Psoas muscle (tissue), 8 donors: Measurements from ENCODE around the gene ANO1. TPM values are rescaled to one million over a fixed set of nuclear protein-coding genes. Genes with fewer than 3 reads are reported as not detected.

Source experiments
- ATAC-seq, 4 donors: fragments of 200-7000 bp; cut with Tn5 transposase; one replicate each; pipeline ENCODE4 v1.9.1; 2020; ENCODE audit warnings: moderate library complexity in 3 of 4, mild to moderate bottlenecking in 2 of 4
- DNase-seq, 2 donors: peaks; one replicate each; pipeline ENCODE4 v3.0.0-alpha.2; 2020
- H3K27ac ChIP-seq: fragments of 200-600 bp; one replicate; pipeline ENCODE4 v1.8.0; 2022
- H3K27me3 ChIP-seq, 3 donors: fragments of 200-600 bp in 1 of 3; one replicate each; pipeline versions ENCODE4 v1.6.1 to v1.8.0; 2013 to 2022; ENCODE audit warnings: low read length in 2 of 3, mild to moderate bottlenecking in 2 of 3, moderate library complexity in 1 of 3; ENCODE audit not compliant: insufficient read depth in 3 of 3
- H3K36me3 ChIP-seq, 2 donors: fragments of 200-600 bp in 1 of 2; one replicate each; pipeline versions ENCODE4 v1.6.1 to v1.8.0; 2013 to 2022; ENCODE audit warnings: low read depth in 1 of 2, mild to moderate bottlenecking in 1 of 2, moderate library complexity in 1 of 2; ENCODE audit not compliant: insufficient read depth in 1 of 2
- H3K4me1 ChIP-seq: fragments of 200-600 bp; one replicate; pipeline ENCODE4 v1.8.0; 2022
- H3K4me3 ChIP-seq: fragments of 200-600 bp; one replicate; pipeline ENCODE4 v1.8.0; 2022; ENCODE audit warnings: mild to moderate bottlenecking
- H3K9me3 ChIP-seq: fragments of 200-600 bp; one replicate; pipeline ENCODE4 v1.8.0; 2022
- WGBS, 3 donors: extraction: QIAGEN DNeasy Blood & Tissue Kit; methylation state at CpG; one replicate each; pipeline versions ENCODE4 v1.1.6 to v1.1.7; 2013; 5-methylcytosine and 5-hydroxymethylcytosine counted together
- intact Hi-C, 2 donors: fragments of 100-400 bp; cut with DNase I; formaldehyde crosslinking; loops; one replicate each; pipeline versions ENCODE4 v1.11.0 to v1.14.2; 2022
- polyA plus RNA-seq, 3 donors: library from polyadenylated mRNA; stranded (reverse); fragments of 200-250 nt; gene quantifications; one replicate each; pipeline ENCODE4 v1.2.3, GENCODE V29; 2013
- total RNA-seq, 4 donors: library from RNA; stranded (reverse); fragmentation: NEBNext Ultra II Directional in 2 of 4; extraction: Animal tissue kit (Norgen Biotek cat#: 25700) in 2 of 4; gene quantifications; one replicate each; pipeline versions ENCODE4 v1.2.1 to v1.2.4, GENCODE V29; 2021 to 2023
- TF ChIP-seq, protein P1 (sequence below): fragments of 200-600 bp; IDR thresholded peaks from one replicate; pipeline ENCODE4 v1.8.0; 2022; ENCODE audit warnings: antibody characterized with exemption
- donor health status: healthy with polysubstance abuse.
- donor health status: DM: no; HTN: no; CAD: no; lungs with moderate emphysema.
- donor health status: Bipolar disorder and iron deficiency.
- donor health status: healthy.
- donor health status: DM: yes; HTN: yes; CAD: no.
- donor health status: DM: no; HTN: no; CAD: no.
- donor health status: DM: no; HTN: no; CAD: no.
- donor health status: DM: yes; HTN: yes; CAD: no.

The ANO1 gene
- total and polyA plus RNA-seq, 7 donors: 2.2 to 11.3 (median 8.7) TPM

DNA sequence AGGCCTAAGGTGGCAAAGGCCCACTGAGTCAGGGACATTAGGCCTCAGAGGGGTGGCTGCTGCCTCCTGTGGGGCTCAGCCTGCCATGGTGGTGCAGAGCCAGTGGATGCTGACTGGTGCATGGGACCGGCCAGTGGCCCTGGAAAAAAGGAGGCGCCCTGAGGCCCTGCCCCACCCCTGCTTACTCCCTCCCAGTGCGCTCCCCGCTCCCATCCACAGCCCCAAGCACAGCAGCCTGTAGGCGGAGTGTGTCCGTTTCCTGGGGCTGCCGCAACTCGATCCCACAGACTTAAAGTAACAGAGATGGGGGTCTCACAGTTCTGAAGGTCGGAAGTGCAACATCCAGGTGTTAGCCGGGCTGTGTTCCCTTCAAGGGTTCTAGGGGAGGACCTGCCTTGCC lies 86.6 kb downstream of the ANO1 start:
- TF ChIP-seq, protein P1, sequence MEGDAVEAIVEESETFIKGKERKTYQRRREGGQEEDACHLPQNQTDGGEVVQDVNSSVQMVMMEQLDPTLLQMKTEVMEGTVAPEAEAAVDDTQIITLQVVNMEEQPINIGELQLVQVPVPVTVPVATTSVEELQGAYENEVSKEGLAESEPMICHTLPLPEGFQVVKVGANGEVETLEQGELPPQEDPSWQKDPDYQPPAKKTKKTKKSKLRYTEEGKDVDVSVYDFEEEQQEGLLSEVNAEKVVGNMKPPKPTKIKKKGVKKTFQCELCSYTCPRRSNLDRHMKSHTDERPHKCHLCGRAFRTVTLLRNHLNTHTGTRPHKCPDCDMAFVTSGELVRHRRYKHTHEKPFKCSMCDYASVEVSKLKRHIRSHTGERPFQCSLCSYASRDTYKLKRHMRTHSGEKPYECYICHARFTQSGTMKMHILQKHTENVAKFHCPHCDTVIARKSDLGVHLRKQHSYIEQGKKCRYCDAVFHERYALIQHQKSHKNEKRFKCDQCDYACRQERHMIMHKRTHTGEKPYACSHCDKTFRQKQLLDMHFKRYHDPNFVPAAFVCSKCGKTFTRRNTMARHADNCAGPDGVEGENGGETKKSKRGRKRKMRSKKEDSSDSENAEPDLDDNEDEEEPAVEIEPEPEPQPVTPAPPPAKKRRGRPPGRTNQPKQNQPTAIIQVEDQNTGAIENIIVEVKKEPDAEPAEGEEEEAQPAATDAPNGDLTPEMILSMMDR: no peak
- peaks cover 0 to 5% of the 10 kb centered on the region in 2 donors for H3K36me3 ChIP-seq
- H3K9me3 ChIP-seq: no peaks in the 10 kb centered on the region
- intact Hi-C loops: no loop called here
- 90 to 91% (median 90%) methylated on average over 10 of the region's 10 CpGs for WGBS, 3 donors
- no peaks in the 10 kb centered on the region for H3K4me1 ChIP-seq
- DNase-seq: no peak
- H3K27me3 ChIP-seq: peaks cover 0 to 12% (median 2%) of the 10 kb centered on the region in 3 donors
- no peak overlapping the region for H3K4me3 ChIP-seq
- ATAC-seq: no peak
- no peak overlapping the region for H3K27ac ChIP-seq

DNA sequence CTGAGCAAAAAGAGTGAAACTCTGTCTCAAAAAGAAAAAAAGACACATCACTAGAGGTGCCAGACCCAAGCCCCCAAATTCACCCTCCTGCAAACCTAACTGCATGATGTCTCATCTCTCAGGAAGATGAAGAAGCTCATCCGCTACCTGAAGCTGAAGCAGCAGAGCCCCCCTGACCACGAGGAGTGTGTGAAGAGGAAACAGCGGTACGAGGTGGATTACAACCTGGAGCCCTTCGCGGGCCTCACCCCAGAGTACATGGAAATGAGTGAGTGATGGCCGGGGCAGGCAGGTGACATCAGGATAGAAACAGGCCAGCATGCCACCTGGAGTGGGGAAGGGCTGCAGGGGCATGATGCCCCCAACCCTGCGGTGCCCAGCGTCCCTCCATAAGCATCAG lies 89.0 kb downstream of the ANO1 start:
- H3K27me3 ChIP-seq: peaks cover 0 to 9% (median 2%) of the 10 kb centered on the region in 3 donors
- no peaks in the 10 kb centered on the region for H3K9me3 ChIP-seq
- no peaks in the 10 kb centered on the region for H3K4me1 ChIP-seq
- intact Hi-C loops: no loop called here
- H3K27ac ChIP-seq: no peak overlapping the region
- no peak for DNase-seq
- TF ChIP-seq, protein P1: no peak
- ATAC-seq: no peak
- 86 to 90% (median 87%) methylated on average over 9 of the region's 9 CpGs for WGBS, 3 donors
- H3K4me3 ChIP-seq: no peak overlapping the region
- peaks cover 0 to 5% of the 10 kb centered on the region in 2 donors for H3K36me3 ChIP-seq

- 87 to 95% (median 93%) methylated on average over 16 to 17 of the region's 17 CpGs for WGBS, 3 donors
- TF ChIP-seq, protein P1: no peak
- intact Hi-C loops: no loop called here
- Histone ChIP-seq H3K36me3 (peaks cover 0 to 5% of the 10 kb centered on the region in 2 donors), H3K27me3 (peaks cover 0 to 9% (median 2%) of the 10 kb centered on the region in 3 donors), H3K4me3 (no peak overlapping the region), H3K9me3 (no peaks in the 10 kb centered on the region), H3K27ac (no peak overlapping the region), H3K4me1 (no peaks in the 10 kb centered on the region)
- no peak for DNase-seq
- no peak for ATAC-seq
These were observed 89.7 kb downstream of the ANO1 start for GRCh38 chr11:70167723-70168404.

- H3K27ac ChIP-seq: no peak overlapping the region
- peaks cover 0 to 5% of the 10 kb centered on the region in 2 donors for H3K36me3 ChIP-seq
- ATAC-seq (no peak), DNase-seq (no peak)
- intact Hi-C loops: no loop called here
- WGBS, 3 donors: 90 to 94% (median 93%) methylated on average over 6 of the region's 6 CpGs
- TF ChIP-seq, protein P1: no peak
- H3K27me3 ChIP-seq: peaks cover 0 to 9% (median 2%) of the 10 kb centered on the region in 3 donors
- H3K4me3 ChIP-seq: no peak overlapping the region
- H3K4me1 ChIP-seq: no peaks in the 10 kb centered on the region
- H3K9me3 ChIP-seq: no peaks in the 10 kb centered on the region
These were observed 90.3 kb downstream of the ANO1 start for GRCh38 chr11:70168405-70168754.

- DNase-seq (no peak), ATAC-seq (no peak)
- H3K27ac ChIP-seq: no peak overlapping the region
- WGBS, 3 donors: 50 to 55% (median 55%) methylated on average over 8 to 11 of the region's 11 CpGs
- no peaks in the 10 kb centered on the region for H3K9me3 ChIP-seq
- peaks cover 0 to 5% of the 10 kb centered on the region in 2 donors for H3K36me3 ChIP-seq
- H3K4me1 ChIP-seq: no peaks in the 10 kb centered on the region
- H3K27me3 ChIP-seq: peaks cover 0 to 9% (median 2%) of the 10 kb centered on the region in 3 donors
- intact Hi-C loops: no loop called here
- H3K4me3 ChIP-seq: no peak overlapping the region
- TF ChIP-seq, protein P1: no peak
These were observed 91.0 kb downstream of the ANO1 start for GRCh38 chr11:70169127-70169526.
